WTC11 (cell line): ENCODE results near the gene SCUBE1. TPM values are rescaled to one million over a fixed set of nuclear protein-coding genes. Genes with fewer than 3 reads are reported as not detected.
A peak's percentile ranks its signal among the peaks of the same experiment; 100 is the strongest.

Source experiments
- ATAC-seq: fragments of 200-7000 bp; cut with Tn5 transposase; 2 replicates; pipeline ENCODE4 v1.10.0; 2021; ENCODE audit warnings: mild to moderate bottlenecking, moderate library complexity
- CTCF ChIA-PET: fragments of 300-600 bp; sonication (Branson Sonifier 250); formaldehyde crosslinking; loops from one replicate; lab custom pipeline; 2021; ENCODE audit warnings: antibody characterized with exemption; lab: Charles Lee
- POLR2A ChIA-PET: fragments of 350-600 bp; sonication (Branson Sonifier 250); formaldehyde crosslinking; loops from one replicate; lab custom pipeline; 2021; ENCODE audit warnings: antibody characterized with exemption; lab: Charles Lee
- DNase-seq: peaks from one replicate; pipeline ENCODE4 v3.0.0; 2021; ENCODE audit warnings: low spot score
- H3K27ac Mint-ChIP-seq: 2 replicates; pipeline ENCODE4 v1.8.0; 2021; ENCODE audit warnings: mixed read lengths
- H3K27me3 Mint-ChIP-seq: 2 replicates; pipeline ENCODE4 v1.8.0; 2021; ENCODE audit warnings: low read depth, mild to moderate bottlenecking, moderate library complexity, mixed read lengths
- H3K36me3 Mint-ChIP-seq: 2 replicates; pipeline ENCODE4 v1.8.0; 2021; ENCODE audit warnings: mixed read lengths
- H3K4me1 Mint-ChIP-seq: 2 replicates; pipeline ENCODE4 v1.8.0; 2022; ENCODE audit warnings: mixed read lengths
- H3K4me3 Mint-ChIP-seq: 2 replicates; pipeline ENCODE4 v1.8.0; 2021; ENCODE audit warnings: mild to moderate bottlenecking, moderate library complexity, mixed read lengths
- H3K9me3 Mint-ChIP-seq: 2 replicates; pipeline ENCODE4 v1.8.0; 2021; ENCODE audit warnings: mixed read lengths
- ATF1 ChIP-seq: sonication (generic); formaldehyde crosslinking; IDR thresholded peaks from 2 replicates; pipeline ENCODE4 v1.8.1; 2023; ENCODE audit warnings: mild to moderate bottlenecking, moderate library complexity, missing genetic modification reagents
- CBFB ChIP-seq: sonication (generic); formaldehyde crosslinking; IDR thresholded peaks from 2 replicates; pipeline ENCODE4 v1.8.1; 2022; ENCODE audit warnings: mild to moderate bottlenecking, low read depth, missing genetic modification reagents
- CREB1 ChIP-seq: sonication (generic); formaldehyde crosslinking; IDR thresholded peaks from 2 replicates; pipeline ENCODE4 v1.8.0; 2023; ENCODE audit warnings: mild to moderate bottlenecking, missing genetic modification reagents
- ETV6 ChIP-seq: sonication (generic); formaldehyde crosslinking; IDR thresholded peaks from 2 replicates; pipeline ENCODE4 v1.8.1; 2022; ENCODE audit warnings: mild to moderate bottlenecking, missing genetic modification reagents
- GTF2I ChIP-seq: fragments of 250-450 bp; sonication (Bioruptor Pico); conservative IDR thresholded peaks from 2 replicates; pipeline ENCODE4 v1.4.0; 2021; ENCODE audit warnings: mild to moderate bottlenecking
- JUN ChIP-seq: sonication (generic); formaldehyde crosslinking; IDR thresholded peaks from 2 replicates; pipeline ENCODE4 v1.8.0; 2023; ENCODE audit warnings: mild to moderate bottlenecking, missing genetic modification reagents
- MLX ChIP-seq: sonication (generic); formaldehyde crosslinking; IDR thresholded peaks from 2 replicates; pipeline ENCODE4 v1.8.1; 2023; ENCODE audit warnings: mild to moderate bottlenecking, missing genetic modification reagents, moderate library complexity
- MXD4 ChIP-seq: fragments of 250-450 bp; sonication (Bioruptor Pico); IDR thresholded peaks from 2 replicates; pipeline ENCODE4 v1.8.0; 2021; ENCODE audit warnings: mild to moderate bottlenecking, moderate library complexity, borderline replicate concordance
- NFYB ChIP-seq: sonication (generic); formaldehyde crosslinking; conservative IDR thresholded peaks from 2 replicates; pipeline ENCODE4 v1.8.0; 2022; ENCODE audit warnings: low read depth, missing genetic modification reagents
- NR1H2 ChIP-seq: sonication (generic); formaldehyde crosslinking; IDR thresholded peaks from 2 replicates; pipeline ENCODE4 v1.9.0; 2021; ENCODE audit warnings: mild to moderate bottlenecking, moderate library complexity, missing genetic modification reagents
- OVOL2 ChIP-seq: fragments of 250-450 bp; sonication (Bioruptor Pico); IDR thresholded peaks from 2 replicates; pipeline ENCODE4 v1.9.0; 2021; ENCODE audit warnings: mild to moderate bottlenecking, borderline replicate concordance
- PRDM15 ChIP-seq: sonication (generic); formaldehyde crosslinking; IDR thresholded peaks from 2 replicates; pipeline ENCODE4 v1.8.0; 2022; ENCODE audit warnings: missing genetic modification reagents
- PRRX2 ChIP-seq: fragments of 250-450 bp; sonication (Bioruptor Pico); IDR thresholded peaks from 2 replicates; pipeline ENCODE4 v1.8.0; 2021; ENCODE audit warnings: mild to moderate bottlenecking
- SMAD3 ChIP-seq: sonication (generic); formaldehyde crosslinking; IDR thresholded peaks from 2 replicates; pipeline ENCODE4 v1.8.0; 2022; ENCODE audit warnings: missing genetic modification reagents, mild to moderate bottlenecking, borderline replicate concordance
- SOX15 ChIP-seq: fragments of 250-450 bp; sonication (Bioruptor Pico); IDR thresholded peaks from 2 replicates; pipeline ENCODE4 v1.9.0; 2021; ENCODE audit warnings: mild to moderate bottlenecking
- ZBTB21 ChIP-seq: sonication (generic); formaldehyde crosslinking; IDR thresholded peaks from 2 replicates; pipeline ENCODE4 v1.8.1; 2023; ENCODE audit warnings: mild to moderate bottlenecking, missing genetic modification reagents, borderline replicate concordance
- ZNF263 ChIP-seq: sonication (generic); formaldehyde crosslinking; IDR thresholded peaks from 2 replicates; pipeline ENCODE4 v1.8.1; 2022; ENCODE audit warnings: low read depth, mild to moderate bottlenecking, moderate library complexity, missing genetic modification reagents
- ZNF281 ChIP-seq: sonication (generic); formaldehyde crosslinking; IDR thresholded peaks from 2 replicates; pipeline ENCODE4 v1.8.0; 2023; ENCODE audit warnings: mild to moderate bottlenecking, missing genetic modification reagents
- ZNF416 ChIP-seq: fragments of 250-450 bp; sonication (Bioruptor Pico); IDR thresholded peaks from 2 replicates; pipeline ENCODE4 v1.9.0; 2021; ENCODE audit warnings: mild to moderate bottlenecking, inconsistent platforms
- ZNF425 ChIP-seq: fragments of 250-450 bp; sonication (Bioruptor Pico); conservative IDR thresholded peaks from 2 replicates; pipeline ENCODE4 v1.9.0; 2021; ENCODE audit warnings: mild to moderate bottlenecking
- ZNF671 ChIP-seq: fragments of 250-450 bp; sonication (Bioruptor Pico); IDR thresholded peaks from 2 replicates; pipeline ENCODE4 v1.8.0; 2021; ENCODE audit warnings: mild to moderate bottlenecking
- total RNA-seq: library from RNA; stranded (reverse); gene quantifications from 3 replicates; pipeline ENCODE4 v1.2.3, GENCODE V29; 2021

Gene SCUBE1
- total RNA-seq, 1 experiment from 2014 or later = 6.9 TPM

- CTCF ChIA-PET = interaction anchor here (1.0 to 1.2 kb wide), 2 partner anchors 22 to 26 kb away, joined by 3 to 8 read pairs; no protein-coding TSS in a partner anchor
- DNase-seq (no peak), ATAC-seq (no peak)
- Mint-ChIP-seq H3K4me3 (no peak overlapping the region), H3K4me1 (peaks cover 9% of the 10 kb centered on the region), H3K27me3 (no peaks in the 10 kb centered on the region), H3K9me3 (no peaks in the 10 kb centered on the region), H3K36me3 (no peaks in the 10 kb centered on the region), H3K27ac (no peak overlapping the region)
- no peak for TF ChIP-seq PRRX2 (CRISPR knock-in tag)
- TF ChIP-seq GTF2I (CRISPR knock-in tag) = no peak
- TF ChIP-seq OVOL2 (CRISPR knock-in tag) = no peak
- no peak for TF ChIP-seq ZBTB21 (CRISPR knock-in tag)
- TF ChIP-seq ZNF425 (CRISPR knock-in tag) = no peak
- TF ChIP-seq ETV6 (CRISPR knock-in tag) = no peak
- no peak for TF ChIP-seq NR1H2 (CRISPR knock-in tag)
- no peak for TF ChIP-seq MLX
- TF ChIP-seq MXD4 = no peak
- TF ChIP-seq JUN (CRISPR knock-in tag) = no peak
- POLR2A ChIA-PET = no interaction called here
Observed at GRCh38 chr22:43205748-43206508, 137.2 kb downstream of the SCUBE1 start.

- no peak overlapping the region for H3K4me3 Mint-ChIP-seq
- CTCF ChIA-PET = no interaction called here
- DNase-seq (no peak), ATAC-seq (no peak)
- POLR2A ChIA-PET = no interaction called here
- H3K27me3 Mint-ChIP-seq = no peaks in the 10 kb centered on the region
- TF ChIP-seq ZNF671 (CRISPR knock-in tag) (no peak), ZNF416 (CRISPR knock-in tag) (no peak), JUN (CRISPR knock-in tag) (no peak), ZNF281 (CRISPR knock-in tag) (no peak), PRDM15 (CRISPR knock-in tag) (no peak), CREB1 (CRISPR knock-in tag) (no peak), ATF1 (CRISPR knock-in tag) (no peak), SMAD3 (CRISPR knock-in tag) (no peak), SOX15 (CRISPR knock-in tag) (no peak), CBFB (CRISPR knock-in tag) (no peak), NFYB (CRISPR knock-in tag) (no peak), ZNF263 (CRISPR knock-in tag) (no peak)
- peak overlapping the region; percentile 53; the same call in 1 of the 2 replicates for H3K27ac Mint-ChIP-seq
- H3K9me3 Mint-ChIP-seq = no peaks in the 10 kb centered on the region
- H3K36me3 Mint-ChIP-seq = no peaks in the 10 kb centered on the region
- peaks cover 9% of the 10 kb centered on the region for H3K4me1 Mint-ChIP-seq
Observed at GRCh38 chr22:43205261-43205691, 137.9 kb downstream of the SCUBE1 start.
